ENCODE results near the gene RNF8.

RNF8 gene

DNA sequence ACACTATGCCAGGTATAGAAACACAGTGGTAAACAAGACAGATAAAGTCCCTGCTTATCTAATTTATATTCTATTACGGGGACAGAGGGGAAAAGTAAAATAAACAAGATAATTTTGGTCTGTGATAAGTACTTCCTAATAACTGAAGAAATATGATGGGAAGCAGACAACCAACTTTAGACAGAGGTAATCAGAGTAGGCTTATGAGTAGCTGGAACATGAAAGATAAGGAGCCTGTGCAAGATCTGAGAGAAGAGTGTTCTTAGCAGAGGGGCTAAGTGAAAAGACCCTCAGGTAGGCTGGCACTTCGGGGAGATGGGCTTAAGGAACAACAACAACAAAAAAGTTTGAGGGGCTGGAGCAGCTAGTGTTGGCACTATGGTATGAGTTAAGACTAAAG, 4.1 kb downstream of the RNF8 start:
- no peak for DNase-seq (ENCODE audit: low read depth, low spot score)

- no peak for DNase-seq (ENCODE audit: low read depth, low spot score)
These were observed 5.3 kb downstream of the RNF8 start for GRCh38 chr6:37359039-37359438.

DNA sequence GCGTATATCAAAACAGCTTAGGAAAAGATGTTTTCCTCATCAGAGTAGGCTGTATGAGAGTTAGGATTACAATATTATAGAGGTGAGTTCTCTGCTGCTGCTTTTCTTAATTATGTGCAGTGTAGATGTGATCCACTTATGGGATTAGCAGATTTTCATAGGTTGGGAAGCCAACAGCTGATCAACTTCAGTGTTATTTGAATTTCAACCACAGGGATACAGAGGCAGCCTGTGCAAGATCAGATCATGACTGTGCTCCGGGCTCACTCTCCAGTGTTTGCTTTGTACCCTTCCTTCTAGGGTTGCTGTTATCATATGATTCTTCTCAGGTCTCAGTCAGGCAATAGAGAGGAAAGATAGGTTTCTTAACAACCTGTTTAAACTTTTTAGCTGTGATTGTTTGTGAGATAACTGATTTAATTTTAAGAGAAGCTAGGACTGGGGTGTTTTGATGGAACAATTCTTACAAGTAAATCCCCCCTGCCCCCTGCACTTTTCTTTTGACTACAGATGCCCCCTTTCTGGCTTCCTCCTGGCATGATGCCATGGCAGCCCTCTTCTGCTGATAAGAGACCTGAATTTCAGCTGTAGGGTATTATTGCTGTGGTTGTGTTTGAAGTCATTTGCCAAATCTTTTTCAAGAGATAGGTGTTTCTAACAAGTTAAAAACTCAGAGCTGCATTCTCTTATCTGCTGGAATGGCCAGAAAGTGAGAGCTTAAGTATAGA, 8.5 kb downstream of the RNF8 start:
- DNase-seq (ENCODE audit: low read depth, low spot score), result no peak

DNA sequence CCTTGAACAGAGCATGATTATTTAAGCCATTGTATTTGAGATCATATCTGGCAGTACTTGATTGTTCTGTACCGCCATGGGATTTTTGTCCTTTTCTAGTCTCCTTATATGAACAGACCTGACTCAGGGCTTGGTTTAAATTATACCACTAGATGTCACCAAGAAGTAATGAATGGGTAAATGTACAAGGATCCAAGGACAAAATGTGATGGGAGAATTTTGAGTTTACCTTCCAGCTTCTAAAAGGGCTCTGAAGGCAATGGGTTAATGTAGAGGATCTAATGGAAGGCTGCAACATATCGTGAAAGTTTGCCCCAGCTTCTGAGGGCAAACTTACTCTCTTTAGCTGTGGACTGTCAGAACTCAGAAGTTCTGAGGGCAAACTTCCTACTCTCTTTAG, 12.0 kb downstream of the RNF8 start:
- no peak for DNase-seq (ENCODE audit: low read depth, low spot score)

DNA sequence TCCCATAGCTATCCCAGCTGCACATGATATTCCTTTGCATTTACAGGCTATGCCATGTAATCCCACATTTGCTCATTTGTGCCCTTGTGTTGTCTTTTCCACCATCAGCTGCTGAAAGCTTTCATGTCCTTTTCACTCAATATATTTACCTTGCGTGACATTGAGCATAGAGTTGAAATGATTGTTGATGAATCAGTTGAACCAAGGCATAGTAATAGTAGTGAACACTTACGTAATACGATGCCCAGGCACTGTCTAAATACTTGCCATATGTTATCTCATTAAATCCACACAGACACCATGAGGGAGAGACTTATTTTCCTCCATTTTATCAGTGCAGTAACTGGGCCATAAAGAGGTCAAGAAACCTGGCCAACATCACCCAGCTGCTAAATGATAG, 13.1 kb downstream of the RNF8 start:
- DNase-seq (ENCODE audit: low read depth, low spot score), result no peak

- no peak for DNase-seq (ENCODE audit: low read depth, low spot score)
These were observed 15.2 kb downstream of the RNF8 start for GRCh38 chr6:37368961-37369320.

DNA sequence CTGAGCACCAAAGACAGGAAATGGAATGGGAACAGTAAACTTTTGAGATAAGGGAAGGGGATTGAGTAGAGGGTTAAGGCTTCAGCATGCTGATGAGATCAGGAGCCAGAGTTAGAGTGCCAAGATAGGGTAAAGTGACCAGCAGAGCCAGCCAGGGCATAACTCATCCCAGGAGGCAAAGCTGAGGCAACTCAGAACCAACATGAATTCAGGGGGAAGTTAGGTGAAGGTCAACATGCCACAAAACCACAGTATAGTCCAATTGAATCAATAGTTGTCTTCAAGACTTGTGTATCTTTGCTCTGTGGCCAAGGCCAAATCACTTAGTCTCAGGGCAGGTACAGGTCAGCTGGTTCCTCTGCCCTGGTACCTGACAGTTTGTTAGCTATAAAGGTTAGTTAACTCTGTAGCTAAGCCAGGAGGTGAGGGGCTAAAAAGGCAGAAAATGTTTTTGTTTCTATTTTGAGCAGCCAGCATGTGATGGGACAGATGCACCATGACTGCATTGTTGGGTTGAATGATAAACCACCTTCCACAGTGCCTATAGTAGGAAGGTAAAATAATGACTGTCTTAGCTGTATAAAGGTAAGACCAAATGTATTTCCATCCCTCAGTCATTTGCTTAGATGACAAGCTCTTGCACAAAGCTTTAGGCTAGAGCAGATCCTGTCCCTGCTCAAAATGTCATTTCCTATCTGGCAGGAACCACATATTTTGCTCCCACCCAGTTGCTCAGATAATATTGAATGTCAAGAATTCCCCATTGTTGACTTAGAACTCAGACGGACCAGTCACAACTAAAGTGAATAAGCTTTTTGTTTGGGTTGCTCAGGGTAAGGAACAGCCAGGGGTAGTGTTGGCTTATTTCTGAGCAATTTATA, 15.8 kb downstream of the RNF8 start:
- DNase-seq (ENCODE audit: low read depth, low spot score), result no peak

- no peak for DNase-seq (ENCODE audit: low read depth, low spot score)
These were observed 17.6 kb downstream of the RNF8 start for GRCh38 chr6:37371154-37372083.

GRCh38 chr6:37372116-37372515, 18.3 kb downstream of the RNF8 start:
- no peak for DNase-seq (ENCODE audit: low read depth, low spot score)

DNA sequence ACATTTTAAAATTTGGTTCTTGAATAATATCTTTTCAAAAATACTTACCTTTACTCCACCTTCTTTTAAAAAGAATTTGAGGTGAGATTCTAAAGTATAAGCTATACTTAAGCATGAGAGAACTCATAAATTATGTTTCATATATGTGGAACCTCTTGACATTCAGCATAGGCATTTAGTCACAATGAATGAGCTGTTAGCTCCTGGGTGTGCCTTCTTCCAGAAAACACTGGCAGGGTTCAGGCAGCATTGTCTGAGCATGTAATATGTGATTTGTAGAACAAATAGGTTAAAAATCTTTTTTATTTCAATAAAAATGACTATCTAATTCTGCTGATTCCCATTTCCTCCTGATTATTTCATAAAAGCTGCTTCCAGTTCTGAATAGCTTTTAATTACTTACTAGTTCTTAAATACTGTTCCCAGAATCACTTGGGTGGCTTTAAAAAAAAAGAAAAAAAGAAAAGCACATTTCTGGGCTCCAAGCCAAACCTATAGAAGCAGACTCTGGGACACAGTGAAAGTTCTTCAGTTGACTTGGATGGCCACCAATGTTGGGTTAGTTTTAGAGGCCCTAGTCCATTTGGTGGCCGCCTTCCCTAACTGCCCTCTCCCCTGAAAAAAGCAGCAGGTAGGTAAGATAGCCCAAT, 20.2 kb downstream of the RNF8 start:
- no peak for DNase-seq (ENCODE audit: low read depth, low spot score)

DNA sequence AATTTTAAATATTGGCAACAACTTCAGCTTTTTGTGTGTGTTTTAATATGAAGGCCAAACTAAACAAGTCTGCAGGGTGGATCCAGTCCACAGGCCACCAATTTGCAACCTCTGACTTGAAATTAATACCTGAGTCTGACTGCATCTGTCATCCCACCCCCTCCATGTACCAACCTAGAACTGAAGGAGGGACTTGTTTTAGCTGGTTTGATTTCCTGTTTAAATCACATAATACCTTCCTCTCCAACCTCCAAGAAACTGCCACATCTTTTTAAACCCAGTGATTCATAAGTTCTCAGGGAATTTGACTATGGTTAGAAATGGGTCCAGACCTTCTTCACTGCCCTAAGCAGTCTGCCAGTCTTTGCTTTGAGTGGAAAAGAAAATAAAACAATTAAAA, 21.6 kb downstream of the RNF8 start:
- DNase-seq (ENCODE audit: low read depth, low spot score), result no peak

DNA sequence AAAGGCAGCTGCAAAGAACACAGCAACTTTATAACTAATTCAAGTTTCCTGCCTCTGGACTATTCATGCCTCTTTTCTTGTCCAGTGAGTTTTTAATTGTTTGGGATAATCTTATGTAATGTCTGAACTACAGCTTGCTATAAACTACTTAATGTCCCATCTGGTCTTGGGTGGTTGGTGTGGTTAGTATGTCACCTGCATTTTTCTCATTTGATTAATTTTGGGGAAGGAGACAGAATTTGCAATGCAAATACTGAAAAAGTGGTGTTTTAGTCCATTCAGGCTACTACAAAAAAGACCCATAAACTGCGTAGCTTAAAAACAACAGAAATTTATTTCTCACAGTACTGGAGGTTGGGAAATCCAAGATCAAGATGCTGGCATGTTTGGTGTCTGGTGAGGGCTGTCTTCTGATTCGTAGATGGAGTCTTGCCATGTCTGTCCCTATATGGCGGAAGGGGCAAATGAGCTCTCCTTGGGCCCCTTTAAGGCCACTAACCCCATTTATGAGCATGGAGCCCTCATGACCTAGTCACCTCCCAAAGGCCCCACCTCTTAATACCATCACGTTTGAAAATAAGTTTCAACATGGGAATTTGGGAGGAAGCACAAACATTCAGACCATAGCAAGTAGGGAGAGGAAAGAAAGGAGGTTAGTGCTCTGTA, 22.4 kb downstream of the RNF8 start:
- no peak for DNase-seq (ENCODE audit: low read depth, low spot score)

DNA sequence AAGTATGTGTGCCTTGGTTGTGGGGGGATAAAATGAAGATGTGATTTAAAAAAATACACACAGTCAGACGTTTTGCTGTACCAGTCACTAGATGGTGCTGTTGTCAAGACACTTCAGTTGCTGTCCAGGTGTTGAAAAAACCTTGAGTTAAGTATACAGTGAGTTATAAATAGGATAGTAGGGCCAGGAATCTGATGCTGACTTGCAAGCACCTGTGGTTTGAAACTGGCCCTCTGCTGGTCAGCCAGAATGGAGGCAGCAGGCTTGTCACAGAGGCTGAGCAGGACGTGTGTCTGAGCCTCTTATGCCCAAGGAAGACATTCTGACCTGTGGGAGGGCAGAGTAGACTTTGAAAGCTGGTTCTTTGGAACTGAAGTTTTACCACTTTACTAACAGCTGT, 27.8 kb downstream of the RNF8 start:
- peak; percentile 71 for DNase-seq (ENCODE audit: low read depth, low spot score)

DNA sequence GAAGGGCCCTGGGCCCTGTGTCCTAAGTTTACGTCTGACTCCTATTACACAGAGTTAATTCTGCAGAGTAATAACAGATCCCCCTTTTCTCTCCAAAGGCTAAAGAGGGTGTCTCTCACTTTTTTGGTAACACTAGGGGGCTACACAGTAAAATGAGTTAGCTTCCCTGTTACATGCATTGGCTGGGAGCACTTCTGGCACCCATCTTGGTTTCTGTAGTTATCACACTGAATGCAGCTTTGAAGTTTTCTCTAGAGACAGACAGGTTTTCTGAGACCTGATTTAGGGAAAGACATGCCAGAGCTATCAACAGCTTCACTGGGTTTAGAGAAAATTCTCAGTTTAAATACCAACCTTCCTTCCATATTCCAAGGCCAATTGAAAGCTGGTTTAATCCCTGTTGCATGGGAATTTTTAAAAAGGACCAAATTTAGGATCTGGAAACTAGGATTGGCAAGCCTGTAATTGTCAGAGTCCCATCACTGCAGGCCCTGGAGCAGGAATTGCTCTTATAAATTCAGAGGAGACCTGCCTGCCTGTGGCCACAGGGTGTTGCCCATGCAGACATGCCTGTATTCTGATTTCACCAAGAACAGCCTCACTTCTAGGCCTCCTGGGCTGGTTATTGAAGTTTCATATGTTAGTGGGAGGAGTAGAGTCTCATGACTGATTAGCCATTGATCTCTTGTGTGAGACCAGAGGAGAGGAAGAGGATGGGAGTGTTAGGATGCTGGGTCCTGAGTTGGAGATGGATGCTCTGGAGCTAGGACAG, 29.4 kb downstream of the RNF8 start:
- no peak for DNase-seq (ENCODE audit: low read depth, low spot score)

DNA sequence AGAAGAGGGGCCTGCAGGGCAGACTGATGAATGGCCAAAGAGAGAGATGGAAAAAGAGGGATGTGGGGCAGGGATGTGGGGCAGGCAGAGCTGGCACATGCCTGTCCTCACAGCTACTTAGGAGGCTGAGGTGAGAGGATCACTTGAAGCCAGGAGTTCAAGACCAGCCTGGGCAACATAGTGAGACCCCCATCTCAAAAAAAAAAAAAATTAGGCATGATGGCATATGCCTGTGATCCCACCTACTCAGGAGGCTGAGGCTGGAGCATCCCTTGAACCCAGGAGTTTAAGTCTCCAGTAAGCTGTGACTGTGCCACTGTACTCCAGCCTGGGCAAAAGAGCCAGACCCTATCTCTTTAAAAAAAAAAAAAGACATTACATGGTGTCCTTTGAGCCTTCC, 34.8 kb downstream of the RNF8 start:
- DNase-seq (ENCODE audit: low read depth, low spot score), result no peak

- DNase-seq (ENCODE audit: low read depth, low spot score), result peak; percentile 3
These were observed 36.1 kb downstream of the RNF8 start for GRCh38 chr6:37389857-37390256.

GRCh38 chr6:37391120-37391519, 37.3 kb downstream of the RNF8 start:
- no peak for DNase-seq (ENCODE audit: low read depth, low spot score)

DNA sequence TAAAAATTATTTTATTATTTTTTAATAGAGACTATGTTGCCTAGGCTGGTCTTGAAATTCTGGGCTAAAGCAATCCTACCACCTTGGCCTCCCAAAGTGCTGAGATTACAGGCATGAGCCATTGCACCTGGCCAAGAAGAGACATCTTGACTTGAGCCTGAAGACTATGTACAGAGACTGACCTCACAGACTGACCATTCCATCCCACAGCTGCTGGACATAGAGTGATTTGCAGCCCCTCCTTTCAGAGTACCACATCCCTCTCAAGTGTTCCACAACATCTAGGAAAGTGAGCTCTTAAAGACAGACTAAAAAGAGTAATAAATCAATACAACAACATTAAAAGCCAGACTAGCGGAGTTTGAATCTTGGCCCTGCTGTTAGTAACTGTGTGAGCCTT, 39.0 kb downstream of the RNF8 start:
- no peak for DNase-seq (ENCODE audit: low read depth, low spot score)

GRCh38 chr6:37393381-37393929, 39.7 kb downstream of the RNF8 start:
- no peak for DNase-seq (ENCODE audit: low read depth, low spot score)
